NOMO-1 treated with dmso at 0.1 percent for 144 hours (cell line): ENCODE data around the gene PRSS53.
A peak's percentile ranks its signal among the peaks of the same experiment; 100 is the strongest.
"Not testable (repeated sequence)": the region's sequence is repeated elsewhere in the genome, so short reads cannot be mapped to it uniquely, and the experiment has no call there.

Experiments
- DNase-seq: peaks from one replicate; lab custom pipeline; 2025; ENCODE audit not compliant: unreplicated experiment; lab: John Stamatoyannopoulos, UW

The PRSS53 gene

DNA sequence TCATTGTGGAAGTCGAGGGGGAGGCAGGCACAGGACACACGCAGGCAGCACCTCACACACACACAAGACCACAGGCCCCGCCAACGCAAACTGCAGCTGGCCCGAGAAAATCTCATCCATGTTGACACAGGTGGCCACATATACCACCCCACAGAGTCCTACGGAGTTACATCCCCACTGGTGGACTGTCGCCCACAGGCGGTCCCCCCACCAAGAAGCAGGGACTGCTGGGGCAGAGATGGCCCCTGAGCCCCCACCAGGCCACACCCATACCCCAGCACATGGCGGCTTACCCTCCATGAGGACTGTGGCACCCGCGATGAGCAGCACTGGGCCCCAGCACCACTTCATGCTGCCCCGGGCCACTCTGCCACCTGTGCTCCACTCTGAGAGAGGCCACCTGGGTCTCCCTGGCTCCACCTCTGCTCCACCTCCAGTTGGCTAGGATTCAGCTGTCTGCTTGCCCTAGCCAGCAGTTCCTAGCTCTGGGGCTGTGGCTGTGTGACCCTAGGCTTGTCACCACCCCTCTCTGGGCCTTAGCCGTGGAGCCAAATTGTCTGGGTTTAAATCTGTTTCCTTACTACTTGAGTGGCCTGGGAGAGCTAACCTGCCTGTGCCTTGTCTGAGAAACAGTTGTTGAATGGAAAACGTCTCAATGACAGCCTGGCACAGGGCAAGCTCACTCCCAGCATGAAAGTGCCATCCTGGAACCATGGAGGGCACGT lies at the start of gene PRSS53:
TSS of gene PRSS53 (minus strand) at position 485 of the 725 bp plus-strand sequence. CDS start at position 351, 134 bp downstream.
- no peak for DNase-seq

DNA sequence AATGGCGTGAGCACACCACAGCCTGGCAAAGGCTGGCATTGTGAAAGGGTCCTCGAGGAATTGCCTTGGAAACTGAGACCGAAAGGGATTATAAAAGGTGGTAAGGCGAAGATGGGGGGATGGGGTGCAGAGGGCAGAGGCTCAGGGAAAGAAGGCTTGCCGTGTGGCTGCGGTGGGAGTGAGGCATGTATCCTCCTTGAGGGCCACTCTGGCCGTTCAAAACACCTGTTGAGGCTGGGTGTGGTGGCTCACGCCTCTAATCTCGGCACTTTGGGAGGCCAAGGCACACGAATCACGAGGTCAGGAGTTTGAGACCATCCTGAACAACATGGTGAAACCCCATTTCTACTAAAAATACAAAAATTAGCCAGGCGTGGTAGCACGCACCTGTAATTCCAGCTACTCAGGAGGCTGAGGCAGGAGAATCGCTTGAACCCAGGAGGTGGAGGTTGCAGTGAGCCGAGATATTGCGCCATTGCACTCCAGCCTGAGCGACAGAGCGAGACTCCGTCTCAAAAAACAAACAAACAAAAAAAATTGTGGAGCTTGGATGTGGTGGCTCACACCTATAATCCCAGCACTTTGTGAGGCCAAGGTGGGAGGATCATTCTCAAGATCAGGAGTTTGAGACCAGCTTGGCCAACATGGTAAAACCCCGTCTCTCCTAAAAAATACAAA lies 48.2 kb upstream of the PRSS53 start:
- not testable (repeated sequence) for DNase-seq

DNA sequence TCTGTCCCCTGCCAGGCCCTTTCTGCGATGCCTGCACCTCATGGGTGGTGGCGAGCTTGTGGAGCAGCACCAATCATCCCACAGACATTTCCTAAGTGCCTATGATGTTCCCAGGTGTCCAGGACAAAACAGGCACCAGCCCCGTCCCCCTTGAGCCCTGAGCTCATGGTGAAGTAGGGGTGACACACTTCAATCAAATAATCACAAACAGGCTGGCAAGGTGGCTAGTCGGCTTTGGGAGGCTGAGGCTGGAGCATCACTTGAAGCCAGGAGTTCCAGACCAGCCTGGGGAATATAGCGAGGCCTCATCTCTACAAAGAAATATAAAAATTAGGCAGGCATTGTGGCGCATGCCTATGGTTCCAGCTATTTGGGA lies 47.5 kb upstream of the PRSS53 start:
- no peak for DNase-seq

DNA sequence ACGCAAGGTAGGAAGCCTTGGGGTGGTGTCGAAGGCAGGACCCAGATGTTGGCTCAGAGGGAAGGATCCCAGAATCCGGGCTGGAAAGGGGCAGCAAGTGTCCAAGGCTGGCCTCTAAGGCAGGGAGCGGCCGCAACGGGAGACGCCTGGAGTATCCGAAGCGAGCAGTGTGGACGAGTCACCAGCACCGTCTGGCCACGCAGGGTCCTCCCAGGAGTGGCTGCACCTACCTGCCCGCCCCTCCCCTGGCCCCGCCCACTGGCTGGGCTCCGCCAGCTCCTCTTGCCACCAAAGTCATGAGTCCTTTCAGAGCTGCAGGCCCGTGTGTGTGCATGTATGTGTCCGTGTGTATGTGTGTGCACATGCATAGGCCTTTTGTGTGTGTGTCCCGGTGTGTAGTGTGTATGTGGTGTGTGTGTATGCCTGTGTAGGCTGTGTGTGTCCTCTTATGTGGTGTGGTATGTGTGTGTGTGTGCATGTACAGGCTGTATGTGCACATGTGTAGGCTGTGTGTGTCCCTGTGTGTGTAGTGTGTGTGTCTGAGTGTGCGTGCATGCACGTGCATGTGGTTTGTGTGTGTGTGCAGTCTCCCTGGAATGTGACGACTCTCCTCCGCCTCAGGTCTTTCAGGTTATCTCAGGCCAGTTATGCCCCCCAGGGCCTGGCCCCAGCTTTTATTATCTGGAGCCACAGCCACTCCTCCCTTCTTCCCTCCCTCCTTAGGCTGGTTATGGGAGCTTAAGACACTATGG lies 47.0 kb upstream of the PRSS53 start, which contains the start of gene PRSS8:
TSS of gene PRSS8 (minus strand) at position 193 of the 752 bp plus-strand sequence. CDS start 229 bp downstream, outside the sequence.
- no peak for DNase-seq

DNA sequence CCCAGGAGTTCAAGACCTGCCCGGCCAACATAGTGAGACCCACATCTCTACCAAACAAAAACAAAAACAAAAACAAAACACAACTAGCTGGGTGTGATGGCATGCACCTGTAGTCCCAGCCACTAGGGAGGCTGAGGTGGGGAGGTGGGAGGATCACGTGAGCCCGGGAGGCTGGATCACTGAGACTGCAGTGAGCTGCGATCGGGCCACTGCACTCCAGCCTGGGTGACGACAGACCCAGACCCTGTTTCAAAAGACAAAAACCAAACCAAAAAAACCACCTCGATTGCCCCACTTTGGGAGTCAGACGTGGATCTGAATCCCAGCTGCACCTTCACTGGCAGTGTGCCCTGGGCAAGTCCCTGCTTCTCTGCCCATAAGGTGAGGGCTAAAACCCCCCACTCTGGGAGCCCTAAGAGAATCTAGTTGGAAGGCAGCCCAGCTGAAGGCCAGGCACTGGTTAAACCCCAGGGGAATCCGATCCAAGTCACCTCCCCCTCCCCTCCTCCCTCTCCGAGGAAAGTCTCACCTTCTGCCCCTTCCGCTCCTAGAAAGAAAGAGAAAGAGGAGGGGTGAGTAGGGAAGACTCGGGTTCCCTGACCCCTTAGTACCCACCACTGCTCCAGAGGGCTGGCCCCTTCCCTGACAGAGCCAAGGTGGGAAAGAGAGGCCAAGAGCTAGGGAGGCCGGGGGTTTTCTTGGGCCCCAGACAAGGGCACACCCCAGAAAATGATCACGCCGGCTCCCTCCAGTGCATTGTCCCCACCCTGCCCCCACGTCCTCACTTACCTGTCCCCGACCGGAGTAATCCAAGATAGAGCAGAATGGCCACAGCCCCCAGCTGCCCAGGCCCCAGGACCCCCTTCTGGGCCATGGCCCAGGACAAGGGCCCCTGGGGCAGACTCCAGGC lies 46.1 kb upstream of the PRSS53 start:
- no peak for DNase-seq

DNA sequence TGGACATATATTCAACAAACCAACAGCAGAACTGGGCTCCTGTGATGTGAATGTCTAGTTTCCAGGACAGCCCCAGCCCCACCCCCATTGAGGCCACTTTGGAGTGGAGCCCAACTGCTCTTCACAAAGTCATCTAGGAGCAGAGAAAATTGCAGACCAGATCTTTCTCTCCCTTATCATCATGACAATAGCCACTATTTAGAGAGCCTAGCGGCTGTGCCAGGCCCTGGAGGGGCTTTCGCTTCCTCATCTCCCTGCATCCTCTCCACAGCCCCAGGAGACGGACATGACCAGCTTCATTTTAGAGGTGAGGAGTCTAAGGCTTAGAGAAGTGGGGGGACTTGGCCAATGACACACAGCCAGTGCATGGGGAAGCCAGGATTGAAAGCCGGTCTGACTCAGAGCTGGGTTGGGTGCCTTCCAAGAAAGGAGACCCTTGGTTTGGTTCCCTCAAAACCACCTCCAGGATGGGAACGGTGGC lies 45.4 kb upstream of the PRSS53 start:
- peak; percentile 57 for DNase-seq

DNA sequence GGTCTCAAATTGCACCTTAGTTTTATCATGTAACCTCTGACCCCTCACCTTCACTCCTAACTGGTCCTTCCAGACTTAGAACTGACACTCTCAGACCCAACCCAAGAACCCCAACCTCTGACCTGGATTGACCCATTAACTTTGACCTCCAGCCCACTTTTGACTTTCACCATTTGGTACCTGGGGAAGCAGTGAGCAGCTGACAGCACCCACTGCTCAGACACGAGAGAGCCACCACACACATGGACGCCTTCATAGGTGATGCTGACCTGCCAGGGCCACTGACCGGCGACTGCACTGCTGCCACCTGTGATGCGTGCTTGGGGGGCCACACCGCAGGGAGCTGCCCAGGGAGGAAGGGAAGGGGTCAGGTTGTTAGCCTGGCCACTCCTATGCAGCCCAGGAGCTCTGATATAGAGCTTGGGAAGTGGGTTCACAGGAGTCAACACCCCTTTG lies 44.3 kb upstream of the PRSS53 start:
- no peak for DNase-seq

DNA sequence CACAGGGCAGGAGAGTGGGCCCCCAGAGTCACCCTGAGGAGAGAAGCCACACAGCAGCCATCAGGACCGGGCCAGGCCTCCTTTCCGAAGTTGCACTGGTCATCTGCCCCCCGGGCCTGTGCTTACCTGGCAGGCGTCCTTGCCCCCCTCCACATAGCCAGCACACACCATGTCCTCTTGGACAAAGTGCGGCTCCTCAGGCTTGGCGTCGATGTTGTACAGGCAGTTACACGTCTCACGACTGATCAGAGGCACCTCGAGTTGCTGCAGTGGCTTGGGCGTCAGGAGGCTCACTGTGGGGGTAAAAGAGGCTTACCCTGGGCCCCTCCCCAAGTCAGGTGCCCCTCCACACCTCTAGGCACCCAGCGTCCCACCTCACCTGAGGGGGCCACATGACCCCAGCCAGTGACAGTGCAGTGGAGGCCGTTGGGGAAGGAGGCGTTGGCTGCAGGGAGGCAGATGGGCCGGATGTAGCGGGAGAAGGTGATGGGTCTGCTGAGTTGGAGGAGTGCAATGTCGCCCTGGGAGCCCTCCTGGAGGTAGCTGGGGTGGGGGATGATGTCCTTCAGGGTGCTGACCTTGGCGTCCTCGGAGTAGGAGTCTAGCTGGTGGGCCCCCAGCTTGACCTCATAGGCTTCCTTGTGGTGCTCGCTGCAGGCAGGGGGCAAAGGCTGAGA lies 43.7 kb upstream of the PRSS53 start:
- no peak for DNase-seq

DNA sequence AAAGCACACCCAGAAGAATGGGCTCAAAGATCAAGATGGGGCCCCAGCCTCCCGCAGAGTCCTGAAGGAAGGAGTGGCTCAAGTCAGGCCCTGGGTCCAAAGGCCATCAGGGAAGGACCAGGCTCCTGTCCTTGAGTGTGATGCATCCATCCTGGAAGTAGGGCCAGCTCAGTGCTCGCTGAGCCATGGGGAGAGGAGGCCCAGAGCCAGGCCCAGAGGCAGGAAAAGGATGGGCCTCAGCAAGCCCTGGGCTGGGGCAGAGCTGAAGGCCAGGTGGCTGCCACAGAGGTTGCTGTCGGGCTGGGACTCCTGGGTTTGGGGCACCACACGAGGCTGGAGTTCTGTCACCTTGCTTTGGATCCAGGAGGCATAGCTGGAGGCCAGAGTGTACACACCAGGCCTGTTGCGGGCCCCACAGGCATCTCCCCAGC lies 43.1 kb upstream of the PRSS53 start:
- DNase-seq: no peak

DNA sequence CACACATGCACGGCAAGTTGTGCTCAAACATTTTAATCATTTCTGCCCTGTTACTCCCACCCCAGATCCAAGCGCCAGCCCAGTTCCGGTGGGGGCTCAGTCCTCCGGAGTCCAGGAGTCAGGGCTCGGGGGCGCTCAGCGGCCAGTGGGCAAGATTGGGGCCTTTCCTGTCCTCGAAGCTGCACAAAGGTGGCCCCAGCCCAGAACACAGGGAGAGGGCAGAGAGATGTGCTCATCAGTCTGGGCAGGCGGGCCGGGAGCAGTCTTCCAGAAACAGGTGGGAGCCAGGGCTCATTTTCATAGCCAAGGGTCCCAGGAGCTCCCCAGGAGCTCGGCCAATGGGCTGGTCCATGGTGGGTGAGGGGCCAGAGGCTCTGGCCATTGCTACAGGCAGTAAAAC lies 42.7 kb upstream of the PRSS53 start:
- no peak for DNase-seq

DNA sequence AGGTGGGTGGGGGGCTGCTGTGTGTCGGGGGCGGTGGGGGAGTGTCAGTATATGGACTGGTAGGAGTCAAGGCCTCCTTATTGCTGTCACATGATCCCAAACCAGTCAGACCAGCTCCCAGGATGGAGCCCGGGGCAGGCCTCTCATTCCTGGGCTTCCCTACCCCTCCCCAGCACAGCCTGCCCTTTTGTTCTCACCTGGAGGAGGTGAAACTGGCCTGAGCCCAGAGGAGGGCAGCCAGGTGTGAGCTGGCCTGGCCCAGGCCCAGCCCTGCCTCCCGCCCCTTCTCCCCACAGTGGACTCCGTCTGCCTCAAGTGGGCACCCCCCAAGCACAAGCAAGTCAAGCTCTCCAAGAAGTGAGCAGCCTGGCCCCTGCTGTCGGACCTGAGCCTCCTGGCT lies 42.2 kb upstream of the PRSS53 start:
- no peak for DNase-seq

DNA sequence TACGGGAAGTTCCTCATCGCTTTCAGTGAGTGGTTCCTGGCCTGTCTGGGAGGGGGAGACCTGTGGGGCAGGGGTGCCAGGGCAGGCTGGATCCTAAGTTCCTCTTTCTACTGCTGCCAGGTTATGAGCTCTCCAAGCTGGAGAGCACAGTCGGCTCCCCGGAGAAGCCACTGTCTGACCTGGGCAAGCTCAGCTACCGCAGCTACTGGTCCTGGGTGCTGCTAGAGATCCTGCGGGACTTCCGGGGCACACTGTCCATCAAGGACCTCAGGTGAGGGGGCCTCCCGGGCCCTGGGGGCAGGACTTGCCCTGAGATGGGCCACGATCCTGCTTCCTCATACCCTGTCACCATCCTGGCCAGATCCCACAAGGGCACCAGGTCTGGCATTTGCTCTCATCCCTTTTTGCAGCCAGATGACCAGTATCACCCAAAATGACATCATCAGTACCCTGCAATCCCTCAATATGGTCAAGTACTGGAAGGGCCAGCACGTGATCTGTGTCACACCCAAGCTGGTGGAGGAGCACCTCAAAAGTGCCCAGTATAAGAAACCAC lies 41.7 kb upstream of the PRSS53 start:
- no peak for DNase-seq

DNA sequence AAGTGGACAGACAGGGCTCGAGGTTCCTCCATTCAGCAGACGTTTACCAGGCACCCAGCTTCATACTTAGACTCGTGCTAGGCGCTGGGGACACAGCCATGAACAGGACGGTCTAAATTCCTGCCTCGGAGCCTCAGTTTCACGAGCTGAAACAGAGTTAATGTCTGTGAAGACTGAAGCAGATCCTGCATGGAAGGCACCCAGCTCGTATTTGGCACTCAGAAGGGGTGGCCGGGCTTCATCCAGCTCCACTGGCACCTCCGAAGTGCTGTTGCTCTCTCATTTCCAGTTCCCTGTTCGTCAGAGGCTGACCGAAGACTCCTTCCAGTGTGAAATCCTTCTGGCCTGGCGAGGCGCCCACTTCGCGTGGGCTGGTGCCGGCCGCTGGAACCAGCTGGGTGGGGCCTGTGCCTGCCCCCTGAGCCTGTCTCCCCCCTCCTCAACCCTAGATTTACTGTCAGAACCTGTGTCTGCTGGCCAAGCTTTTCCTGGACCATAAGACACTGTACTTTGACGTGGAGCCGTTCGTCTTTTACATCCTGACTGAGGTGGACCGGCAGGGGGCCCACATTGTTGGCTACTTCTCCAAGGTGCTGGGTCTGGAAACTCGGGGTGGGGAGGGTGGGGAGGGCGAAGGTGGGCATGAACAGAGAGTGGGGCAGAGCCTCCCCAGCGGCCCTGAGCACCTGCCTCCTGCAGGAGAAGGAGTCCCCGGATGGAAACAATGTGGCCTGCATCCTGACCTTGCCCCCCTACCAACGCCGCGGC lies 41.0 kb upstream of the PRSS53 start:
- no peak for DNase-seq

DNA sequence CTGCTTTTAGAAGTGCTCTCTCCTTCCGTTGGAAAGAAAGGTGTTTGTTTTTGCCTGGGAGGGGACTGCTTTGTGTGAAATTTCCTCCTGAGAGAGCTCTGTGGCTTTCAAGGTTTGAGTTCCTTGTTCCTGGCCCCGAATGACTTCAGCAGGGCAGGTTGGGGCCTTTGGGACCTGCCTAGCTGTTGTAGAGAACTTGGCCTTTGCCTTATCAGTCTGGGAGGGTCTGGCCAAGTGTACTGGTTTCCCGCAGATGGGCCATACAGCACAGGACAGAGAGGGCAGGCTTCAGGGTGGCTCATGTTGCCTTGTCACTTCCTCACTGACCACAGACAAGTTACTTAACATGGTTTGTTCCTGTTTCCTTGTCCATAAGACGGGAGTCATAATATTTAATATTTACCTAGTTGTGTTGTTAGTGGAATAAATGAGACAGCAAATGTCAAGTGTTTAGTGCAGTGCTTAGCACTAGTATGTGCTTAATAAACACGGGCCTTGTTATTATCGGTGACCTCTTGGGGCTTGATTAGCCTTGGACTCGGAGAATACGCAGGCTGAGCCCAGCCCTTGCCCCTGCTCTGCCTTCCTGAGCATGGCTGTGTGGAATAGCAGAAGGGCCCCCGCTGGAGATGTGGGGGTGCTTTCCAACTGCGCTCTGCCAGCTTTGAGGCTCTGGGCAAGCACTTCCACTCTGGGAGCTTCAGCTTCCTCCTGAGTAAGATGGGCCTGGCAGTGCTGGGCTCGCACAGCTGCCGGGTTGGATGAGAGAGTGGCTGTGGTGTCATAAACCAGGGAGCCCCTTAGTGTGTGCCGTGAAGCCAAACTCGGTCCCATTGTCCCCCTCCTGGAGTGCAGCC lies 40.2 kb upstream of the PRSS53 start:
- DNase-seq: peak; percentile 96

DNA sequence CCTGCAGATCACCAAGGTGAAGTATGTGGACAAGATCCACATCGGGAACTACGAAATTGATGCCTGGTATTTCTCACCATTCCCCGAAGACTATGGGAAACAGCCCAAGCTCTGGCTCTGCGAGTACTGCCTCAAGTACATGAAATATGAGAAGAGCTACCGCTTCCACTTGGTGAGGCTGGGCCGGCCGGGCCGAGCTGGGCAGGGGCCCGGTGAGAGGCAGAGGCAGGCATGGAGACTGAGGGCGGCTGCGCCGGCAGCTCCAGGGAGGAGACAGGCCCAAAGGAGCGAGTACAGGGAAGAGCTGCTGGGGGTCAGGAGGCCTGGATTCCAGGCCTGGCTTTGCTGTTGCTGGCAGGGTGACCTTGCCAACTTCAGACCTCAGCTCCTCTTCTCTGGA lies 38.4 kb upstream of the PRSS53 start:
- no peak for DNase-seq

DNA sequence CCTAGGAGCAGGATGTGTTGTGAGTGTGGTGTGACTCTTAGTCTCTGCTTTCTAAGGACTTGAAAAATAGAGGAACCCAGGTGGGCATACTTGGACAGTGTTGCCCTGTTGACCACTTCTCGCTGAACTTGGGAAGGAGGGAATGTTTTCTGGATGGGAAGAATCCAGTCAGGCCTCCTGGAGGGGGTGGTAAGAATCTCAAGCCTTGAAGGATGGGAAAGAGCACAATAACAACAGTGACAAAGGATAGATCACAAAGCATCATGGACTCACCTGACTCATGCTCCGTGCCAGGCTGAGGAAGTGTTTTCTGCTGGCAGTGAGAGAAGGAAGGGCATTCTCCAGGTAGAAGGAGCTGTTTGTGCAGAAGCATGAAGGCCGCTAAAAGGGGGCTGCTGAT lies 37.1 kb upstream of the PRSS53 start:
- DNase-seq: no peak

DNA sequence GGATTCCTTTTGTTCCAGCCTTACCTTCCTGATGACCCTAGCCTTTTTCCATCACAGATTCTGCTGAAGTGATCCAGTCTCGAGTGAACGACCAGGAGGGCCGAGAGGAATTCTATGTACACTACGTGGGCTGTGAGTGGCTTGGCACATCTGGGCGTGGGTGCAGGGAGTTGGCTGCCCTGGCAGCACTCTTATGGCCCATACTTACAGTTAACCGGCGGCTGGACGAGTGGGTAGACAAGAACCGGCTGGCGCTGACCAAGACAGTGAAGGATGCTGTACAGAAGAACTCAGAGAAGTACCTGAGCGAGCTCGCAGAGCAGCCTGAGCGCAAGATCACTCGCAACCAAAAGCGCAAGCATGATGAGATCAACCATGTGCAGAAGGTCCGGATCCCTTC lies 31.4 kb upstream of the PRSS53 start:
- DNase-seq: no peak
